GM23248 (cell line): ENCODE data around the gene MTNR1A. TPM values are rescaled to one million over a fixed set of nuclear protein-coding genes. Genes with fewer than 3 reads are reported as not detected.

Experiments used
- DNase-seq: peaks from one replicate; pipeline ENCODE4 v3.0.0-alpha.2; 2015
- H2AFZ ChIP-seq: fragments of 200-600 bp; sonication (generic); 2 replicates; pipeline ENCODE4 v1.6.1; 2016; ENCODE audit warnings: antibody characterized with exemption
- H3F3A ChIP-seq: fragments of 200-600 bp; sonication (generic); 2 replicates; pipeline ENCODE4 v1.6.1; 2016; ENCODE audit warnings: mild to moderate bottlenecking, antibody characterized with exemption, mixed run types; ENCODE audit not compliant: insufficient read depth
- H3K27ac ChIP-seq: fragments of 200-600 bp; sonication (generic); 2 replicates; pipeline ENCODE4 v1.5.1; 2016; ENCODE audit warnings: mild to moderate bottlenecking
- H3K27me3 ChIP-seq: fragments of 200-600 bp; sonication (generic); replicated peaks from 2 replicates; pipeline ENCODE4 v1.6.1; 2016; ENCODE audit warnings: mild to moderate bottlenecking; ENCODE audit not compliant: insufficient read depth
- H3K36me3 ChIP-seq: fragments of 200-600 bp; sonication (generic); 2 replicates; pipeline ENCODE4 v1.6.1; 2016; ENCODE audit warnings: low read depth, mild to moderate bottlenecking
- H3K4me1 ChIP-seq: fragments of 200-600 bp; sonication (generic); 2 replicates; pipeline ENCODE4 v1.6.1; 2016; ENCODE audit warnings: mild to moderate bottlenecking; ENCODE audit not compliant: insufficient read depth
- H3K4me2 ChIP-seq: fragments of 200-600 bp; sonication (generic); one replicate; pipeline ENCODE4 v1.6.1; 2016; ENCODE audit warnings: mild to moderate bottlenecking; ENCODE audit not compliant: unreplicated experiment
- H3K4me3 ChIP-seq: fragments of 200-600 bp; sonication (generic); 2 replicates; pipeline ENCODE4 v1.5.1; 2016; ENCODE audit warnings: mild to moderate bottlenecking
- H3K79me2 ChIP-seq: fragments of 200-600 bp; sonication (generic); 2 replicates; pipeline ENCODE4 v1.6.1; 2016; ENCODE audit warnings: mild to moderate bottlenecking; ENCODE audit not compliant: insufficient read depth
- H3K9ac ChIP-seq: fragments of 200-600 bp; sonication (generic); 2 replicates; pipeline ENCODE4 v1.6.1; 2016; ENCODE audit warnings: mild to moderate bottlenecking
- H3K9me2 ChIP-seq: fragments of 200-600 bp; sonication (generic); 2 replicates; pipeline ENCODE4 v1.6.1; 2016; ENCODE audit warnings: mixed run types, mild to moderate bottlenecking, moderate library complexity; ENCODE audit not compliant: insufficient read depth
- H3K9me3 ChIP-seq: fragments of 200-600 bp; sonication (generic); one replicate; pipeline ENCODE4 v1.6.1; 2017; ENCODE audit warnings: low read depth
- H4K20me1 ChIP-seq: fragments of 200-600 bp; sonication (generic); 2 replicates; pipeline ENCODE4 v1.6.0; 2016; ENCODE audit not compliant: insufficient read depth
- EZH2 ChIP-seq: fragments of 200-600 bp; sonication (generic); IDR thresholded peaks from 2 replicates; pipeline ENCODE4 v1.6.1; 2018; ENCODE audit warnings: antibody characterized with exemption, mild to moderate bottlenecking; ENCODE audit not compliant: insufficient read depth, poor library complexity, severe bottlenecking
- EZH2phosphoT487 ChIP-seq: fragments of 200-600 bp; sonication (generic); IDR thresholded peaks from 2 replicates; pipeline ENCODE4 v1.6.1; 2018; ENCODE audit warnings: antibody characterized with exemption, moderate library complexity, mild to moderate bottlenecking, low read depth; ENCODE audit not compliant: insufficient read depth
- WGBS, 2 experiments: methylation state at CpG; one replicate each; pipeline ENCODE4 v1.1.6; 2015 to 2017; ENCODE audit warnings: low lambda C conversion rate in 2 of 2, low coverage in 1 of 2; ENCODE audit errors: missing lambda C conversion rate in 2 of 2; 5-methylcytosine and 5-hydroxymethylcytosine counted together
- in situ Hi-C: fragments of 300-500 bp; cut with MboI; formaldehyde crosslinking; loops from 2 replicates; pipeline ENCODE4 v1.15.0; 2020
- polyA plus RNA-seq: library from polyadenylated mRNA; unstranded; fragments of >200 nt; fragmentation: Nextera tagmentation; extraction: Ambion mirVana; gene quantifications from 2 replicates; pipeline ENCODE4 v1.2.1, GENCODE V29; 2016
- small RNA-seq: library from RNA; depleted of rRNA; stranded (forward); fragments of <200 nt; gene quantifications from one replicate; pipeline ENCODE3, GENCODE V24; 2014; ENCODE audit warnings: low read depth, low replicate concordance
- total RNA-seq: library from RNA; depleted of rRNA; stranded (reverse); fragments of >200 nt; shearing (Covaris generic); gene quantifications from 2 replicates; pipeline ENCODE4 v1.2.3, GENCODE V29; 2014; rRNA removed

MTNR1A gene
- total and polyA plus RNA-seq, 2 experiments from 2014 or later, result not detected

DNA sequence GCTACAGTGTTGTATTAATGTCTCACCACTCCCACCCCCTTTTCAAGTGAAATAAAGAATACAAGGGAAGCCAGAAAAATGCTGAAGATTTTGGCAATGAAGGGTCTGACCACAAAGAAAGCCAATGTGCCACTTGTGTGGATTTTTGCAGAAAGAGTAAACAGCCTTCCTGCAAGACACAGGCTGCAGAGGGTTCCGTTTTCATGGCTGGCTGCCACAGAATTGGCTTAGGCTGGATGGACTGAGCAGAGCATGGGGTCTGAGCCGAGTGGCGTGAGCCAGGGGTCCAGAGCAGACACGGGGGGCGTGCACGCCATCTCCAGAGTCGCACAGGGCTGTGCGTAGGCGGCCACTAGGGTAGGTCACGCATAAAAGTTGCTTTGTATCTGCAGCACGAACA is 69.2 kb downstream of the MTNR1A start:
- no peaks in the 10 kb centered on the region for H3K27me3 ChIP-seq
- H3K9me2 ChIP-seq, result no peaks in the 10 kb centered on the region
- H3K4me1 ChIP-seq, result no peaks in the 10 kb centered on the region
- H2AFZ ChIP-seq, result no peak overlapping the region
- WGBS, 2 experiments, result 2 to 3% methylated on average over 11 of the region's 11 CpGs
- in situ Hi-C loops, result no loop called here
- TF ChIP-seq EZH2 (no peak), EZH2phosphoT487 (no peak)
- no peak overlapping the region for H3K4me3 ChIP-seq
- H3K4me2 ChIP-seq, result no peak overlapping the region
- no peaks in the 10 kb centered on the region for H3K36me3 ChIP-seq
- no peaks in the 10 kb centered on the region for H3F3A ChIP-seq
- no peaks in the 10 kb centered on the region for H4K20me1 ChIP-seq
- no peak overlapping the region for H3K27ac ChIP-seq
- no peaks in the 10 kb centered on the region for H3K9me3 ChIP-seq
- H3K9ac ChIP-seq, result no peak overlapping the region
- H3K79me2 ChIP-seq, result no peaks in the 10 kb centered on the region
- DNase-seq, result peak; percentile 6

DNA sequence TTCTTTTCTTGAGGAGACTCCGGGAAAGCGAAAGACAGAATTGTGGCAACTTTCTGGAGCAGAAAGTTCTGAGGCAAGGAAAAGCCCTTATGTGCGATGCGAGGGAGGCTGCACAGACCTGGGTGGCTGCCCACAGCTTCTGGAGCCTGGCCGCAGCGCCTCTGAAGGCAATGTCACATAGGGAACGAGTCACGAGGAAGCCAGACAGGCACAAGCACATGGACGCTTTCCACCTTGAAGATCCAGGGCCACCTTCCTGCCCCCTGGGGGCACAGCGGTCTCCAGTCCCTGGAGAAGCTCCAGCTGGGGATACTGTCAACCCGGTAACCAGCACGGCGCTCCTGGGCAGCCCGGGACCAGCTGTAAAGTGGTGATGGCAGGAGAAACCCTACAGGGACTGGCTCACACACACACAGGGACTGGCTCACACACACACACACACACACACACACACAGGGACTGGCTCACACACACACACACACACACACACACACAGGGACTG is 69.8 kb downstream of the MTNR1A start:
- Histone ChIP-seq H3K4me3 (peak overlapping the region; percentile 50), H3K27ac (no peak overlapping the region), H3K4me2 (peak overlapping the region; percentile 58), H2AFZ (peak overlapping the region; percentile 51; the same call in 1 of the 2 replicates), H3K9me2 (no peaks in the 10 kb centered on the region), H3K4me1 (no peaks in the 10 kb centered on the region), H3K9ac (no peak overlapping the region), H3K79me2 (no peaks in the 10 kb centered on the region), H3K27me3 (no peaks in the 10 kb centered on the region), H4K20me1 (no peaks in the 10 kb centered on the region), H3F3A (no peaks in the 10 kb centered on the region), H3K9me3 (no peaks in the 10 kb centered on the region), H3K36me3 (no peaks in the 10 kb centered on the region)
- TF ChIP-seq EZH2 (no peak), EZH2phosphoT487 (no peak)
- in situ Hi-C loops, result no loop called here
- peak; percentile 44 for DNase-seq
- WGBS, 2 experiments, result 1 to 4% methylated on average over 14 of the region's 14 CpGs

GRCh38 chr4:186485150-186485549 is 70.2 kb downstream of the MTNR1A start:
- H3K4me2 ChIP-seq, result peak overlapping the region; percentile 58
- H4K20me1 ChIP-seq, result no peaks in the 10 kb centered on the region
- in situ Hi-C loops, result no loop called here
- H2AFZ ChIP-seq, result peak overlapping the region; percentile 51; the same call in 1 of the 2 replicates
- no peaks in the 10 kb centered on the region for H3K9me3 ChIP-seq
- no peak for DNase-seq
- no peaks in the 10 kb centered on the region for H3K36me3 ChIP-seq
- H3K9me2 ChIP-seq, result no peaks in the 10 kb centered on the region
- H3K79me2 ChIP-seq, result no peaks in the 10 kb centered on the region
- WGBS, 2 experiments, result 8 to 25% methylated on average over 4 to 5 of the region's 5 CpGs
- no peaks in the 10 kb centered on the region for H3K27me3 ChIP-seq
- H3K9ac ChIP-seq, result no peak overlapping the region
- TF ChIP-seq EZH2phosphoT487, result no peak
- no peak for TF ChIP-seq EZH2
- peak overlapping the region; percentile 50 for H3K4me3 ChIP-seq
- H3K27ac ChIP-seq, result no peak overlapping the region
- H3F3A ChIP-seq, result no peaks in the 10 kb centered on the region
- H3K4me1 ChIP-seq, result no peaks in the 10 kb centered on the region

DNA sequence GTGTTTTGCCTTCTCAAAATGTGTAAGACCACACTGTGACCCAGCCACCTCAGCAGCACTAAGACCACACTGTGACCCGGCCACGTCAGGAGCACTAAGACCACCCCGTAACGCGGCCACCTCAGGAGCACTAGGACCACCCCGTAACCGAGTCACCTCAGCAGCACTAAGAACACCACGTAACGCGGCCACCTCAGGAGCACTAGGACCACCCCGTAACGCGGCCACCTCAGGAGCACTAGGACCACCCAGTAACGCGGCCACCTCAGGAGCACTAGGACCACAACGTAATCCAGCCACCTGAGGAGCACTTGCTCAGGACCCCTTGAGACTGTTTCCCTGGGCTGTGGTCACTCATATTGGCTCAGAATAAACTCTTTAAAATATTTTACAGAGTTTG is 71.7 kb downstream of the MTNR1A start:
- Histone ChIP-seq H3K27ac (no peak overlapping the region), H3F3A (no peaks in the 10 kb centered on the region), H3K9ac (no peak overlapping the region), H3K79me2 (no peaks in the 10 kb centered on the region), H3K27me3 (0 out of 2 replicates have a peak, but pooled peaks cover 2% of the 10 kb centered on the region), H4K20me1 (no peaks in the 10 kb centered on the region), H3K4me1 (no peaks in the 10 kb centered on the region), H3K9me3 (no peaks in the 10 kb centered on the region), H3K4me3 (no peak overlapping the region), H3K36me3 (no peaks in the 10 kb centered on the region), H3K4me2 (no peak overlapping the region), H2AFZ (no peak overlapping the region), H3K9me2 (no peaks in the 10 kb centered on the region)
- in situ Hi-C loops, result no loop called here
- no peak for DNase-seq
- WGBS, 2 experiments, result 75 to 77% methylated on average over 16 of the region's 16 CpGs
- TF ChIP-seq EZH2 (no peak), EZH2phosphoT487 (no peak)

Small RNA genes within 50 kb of the gene (small RNA-seq; reads per million reads assigned to genes)
- not detected for gene RNU6-1055P

Other genes with a start within 250 kb of the MTNR1A start
- 250 and 261 TPM in 2 replicates for gene FAT1, start 168.3 kb upstream of the MTNR1A start, total RNA-seq
- 53.3 and 54.0 TPM in 2 replicates for gene FAT1, start 168.3 kb upstream of the MTNR1A start, polyA plus RNA-seq